ENCODE results near the gene SLCO4A1. TPM values are rescaled to one million over a fixed set of nuclear protein-coding genes. Genes with fewer than 3 reads are reported as not detected.

SLCO4A1 gene
- total and polyA plus RNA-seq, 2 experiments from 2014 or later = 0.22 to 0.43 TPM

DNA sequence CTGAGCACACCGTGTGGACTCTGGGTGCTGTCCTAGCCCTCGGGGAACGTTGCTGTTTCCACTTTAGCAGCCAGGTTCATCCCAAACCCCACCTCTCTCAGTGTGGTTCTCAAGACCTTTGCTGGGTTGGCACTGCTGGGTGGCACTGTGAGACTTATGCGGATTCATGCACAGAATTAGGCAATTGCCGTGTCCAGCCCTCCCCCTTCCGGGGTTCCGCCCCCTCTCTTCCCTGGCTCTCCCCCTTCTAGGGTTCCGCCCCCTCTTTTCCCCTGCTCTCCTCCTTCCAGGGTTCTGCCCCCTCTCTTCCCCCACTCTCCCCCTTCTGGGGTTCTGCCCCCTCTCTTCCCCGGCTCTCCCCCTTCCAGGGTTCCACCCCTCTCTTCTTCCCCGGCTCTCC is 39.8 kb upstream of the SLCO4A1 start:
- H3K27me3 ChIP-seq (replicated peaks; ENCODE audit: insufficient read depth) = peaks cover 36% of the 10 kb centered on the region; the same call in 1 of the 2 replicates
- no peak overlapping the region for H3K4me2 ChIP-seq (ENCODE audit: unreplicated experiment)
- WGBS, 2 experiments (ENCODE audit: low coverage in 1 of 2, low lambda C conversion rate in 2 of 2, missing lambda C conversion rate in 2 of 2) = 35 to 49% methylated on average over 4 to 10 of the region's 10 CpGs
- H3K79me2 ChIP-seq (ENCODE audit: insufficient read depth) = no peaks in the 10 kb centered on the region
- no peak overlapping the region for H2AFZ ChIP-seq
- H3K4me3 ChIP-seq = no peak overlapping the region
- no peak overlapping the region for H3K9ac ChIP-seq
- in situ Hi-C loops (cut with MboI) = no loop called here
- DNase-seq = no peak
- H3F3A ChIP-seq (ENCODE audit: insufficient read depth) = no peaks in the 10 kb centered on the region
- H3K9me2 ChIP-seq (ENCODE audit: insufficient read depth) = no peaks in the 10 kb centered on the region
- TF ChIP-seq EZH2phosphoT487 (IDR thresholded peaks at IDR 0.05; ENCODE audit: insufficient read depth, low read depth) (no peak), EZH2 (IDR thresholded peaks at IDR 0.05; ENCODE audit: insufficient read depth, poor library complexity, severe bottlenecking) (no peak)
- H4K20me1 ChIP-seq (ENCODE audit: insufficient read depth) = no peaks in the 10 kb centered on the region
- H3K9me3 ChIP-seq (ENCODE audit: low read depth) = no peaks in the 10 kb centered on the region
- H3K4me1 ChIP-seq (ENCODE audit: insufficient read depth) = 0 out of 2 replicates have a peak, but pooled peaks cover 3% of the 10 kb centered on the region
- no peaks in the 10 kb centered on the region for H3K36me3 ChIP-seq (ENCODE audit: low read depth)
- no peak overlapping the region for H3K27ac ChIP-seq

DNA sequence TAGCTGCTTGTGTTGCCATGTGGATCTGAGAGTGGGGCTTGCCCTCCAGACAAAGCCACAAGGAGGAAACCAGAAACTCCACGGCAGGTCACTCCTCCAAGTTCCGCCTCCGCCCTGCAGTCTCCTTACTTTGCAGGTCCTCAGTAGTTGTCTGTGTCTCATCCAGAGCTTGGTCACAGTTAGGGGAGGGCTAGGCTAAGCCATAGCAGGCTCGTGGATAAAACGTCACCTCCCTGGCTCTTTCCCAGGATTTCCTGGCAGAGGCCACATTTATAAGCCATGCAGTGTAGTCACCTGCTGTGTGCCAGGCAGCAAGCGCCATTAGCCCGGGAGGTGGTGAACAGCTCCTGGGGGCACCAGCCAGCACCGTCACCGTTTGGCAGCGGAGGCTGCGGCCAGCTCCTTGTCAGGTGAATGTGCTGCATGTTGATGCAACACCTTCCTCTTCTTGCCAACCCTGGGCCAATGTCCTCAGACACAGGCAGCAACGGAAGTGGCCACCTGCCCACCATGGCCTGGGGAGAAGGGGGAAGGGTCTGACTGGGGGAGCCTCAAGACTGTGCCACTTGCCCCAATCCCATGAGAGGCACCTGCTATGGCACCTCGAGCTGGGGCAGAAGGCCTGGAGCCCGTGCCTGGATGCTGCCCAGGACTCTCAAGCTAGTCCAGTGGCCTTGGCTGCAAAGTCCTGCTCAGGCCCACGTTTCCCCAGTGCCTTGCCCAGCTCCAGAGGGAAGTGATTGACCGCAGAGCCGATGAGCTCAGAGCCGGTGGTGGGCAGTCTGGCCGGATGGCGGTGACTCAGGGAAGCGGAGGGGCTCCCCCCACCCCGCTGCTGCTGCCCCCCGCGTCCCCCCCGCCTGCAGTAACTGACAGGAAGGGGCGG is 39.0 kb upstream of the SLCO4A1 start:
- in situ Hi-C loops (cut with MboI) = no loop called here
- H3K27me3 ChIP-seq (replicated peaks; ENCODE audit: insufficient read depth) = peaks cover 36% of the 10 kb centered on the region; the same call in 1 of the 2 replicates
- no peaks in the 10 kb centered on the region for H4K20me1 ChIP-seq (ENCODE audit: insufficient read depth)
- no peak overlapping the region for H3K9ac ChIP-seq
- 0 out of 2 replicates have a peak, but pooled peaks cover 3% of the 10 kb centered on the region for H3K4me1 ChIP-seq (ENCODE audit: insufficient read depth)
- no peak overlapping the region for H3K27ac ChIP-seq
- H3K36me3 ChIP-seq (ENCODE audit: low read depth) = no peaks in the 10 kb centered on the region
- WGBS, 2 experiments (ENCODE audit: low coverage in 1 of 2, low lambda C conversion rate in 2 of 2, missing lambda C conversion rate in 2 of 2) = 37% methylated on average over 23 to 25 of the region's 26 CpGs
- no peaks in the 10 kb centered on the region for H3K9me3 ChIP-seq (ENCODE audit: low read depth)
- no peaks in the 10 kb centered on the region for H3K9me2 ChIP-seq (ENCODE audit: insufficient read depth)
- H3K4me2 ChIP-seq (ENCODE audit: unreplicated experiment) = no peak overlapping the region
- no peak overlapping the region for H2AFZ ChIP-seq
- no peaks in the 10 kb centered on the region for H3F3A ChIP-seq (ENCODE audit: insufficient read depth)
- no peak overlapping the region for H3K4me3 ChIP-seq
- DNase-seq = peak; percentile 51
- TF ChIP-seq EZH2phosphoT487 (IDR thresholded peaks at IDR 0.05; ENCODE audit: insufficient read depth, low read depth) (no peak), EZH2 (IDR thresholded peaks at IDR 0.05; ENCODE audit: insufficient read depth, poor library complexity, severe bottlenecking) (no peak)
- H3K79me2 ChIP-seq (ENCODE audit: insufficient read depth) = no peaks in the 10 kb centered on the region

DNA sequence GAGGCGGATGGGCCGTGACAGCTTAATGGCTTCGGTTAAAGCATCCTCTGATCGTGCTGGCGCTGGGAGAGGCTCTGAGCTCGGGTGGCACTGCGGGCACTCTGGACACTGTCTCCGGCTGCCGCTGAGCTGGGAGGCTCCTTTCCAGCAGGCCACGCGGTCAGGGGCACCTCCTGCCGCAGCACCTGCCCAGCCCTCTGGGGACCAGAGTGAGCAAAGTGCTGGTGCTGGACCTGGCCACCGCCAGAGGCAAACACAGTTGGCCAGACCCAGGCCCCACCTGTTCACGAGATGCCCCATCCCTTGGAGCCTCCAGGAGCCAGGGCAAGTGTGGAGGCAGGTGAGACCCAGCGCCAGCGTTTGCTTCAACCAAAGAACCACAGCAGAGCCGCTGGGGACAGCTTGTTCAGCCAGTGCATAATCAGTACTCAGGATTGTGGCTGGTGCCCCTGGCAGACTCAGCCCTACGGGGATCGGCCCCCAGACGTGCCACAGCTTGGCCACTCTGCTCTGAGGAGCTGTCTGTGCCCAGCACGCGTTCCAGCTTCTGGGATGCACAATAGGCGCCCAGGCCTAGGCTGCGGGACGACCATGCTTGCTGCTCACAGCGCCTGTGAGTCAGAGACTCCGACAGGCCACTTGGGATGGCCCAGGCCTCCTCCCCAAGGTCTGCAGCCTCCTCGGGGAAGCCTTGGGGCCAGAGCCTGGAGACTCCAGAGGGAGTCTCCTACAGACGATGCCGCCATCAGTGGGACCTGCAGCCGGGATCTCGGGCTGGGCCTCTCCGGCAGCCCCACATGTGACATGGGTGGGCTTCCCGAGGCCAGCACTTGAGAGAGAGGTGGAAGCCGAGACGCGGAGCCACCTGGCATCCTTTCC is 38.2 kb upstream of the SLCO4A1 start:
- 0 out of 2 replicates have a peak, but pooled peaks cover 3% of the 10 kb centered on the region for H3K4me1 ChIP-seq (ENCODE audit: insufficient read depth)
- peaks cover 39% of the 10 kb centered on the region for H3K27me3 ChIP-seq (replicated peaks; ENCODE audit: insufficient read depth)
- H3K27ac ChIP-seq = no peak overlapping the region
- H3F3A ChIP-seq (ENCODE audit: insufficient read depth) = no peaks in the 10 kb centered on the region
- no peaks in the 10 kb centered on the region for H3K36me3 ChIP-seq (ENCODE audit: low read depth)
- DNase-seq = no peak
- no peaks in the 10 kb centered on the region for H3K9me3 ChIP-seq (ENCODE audit: low read depth)
- no peak overlapping the region for H3K4me2 ChIP-seq (ENCODE audit: unreplicated experiment)
- in situ Hi-C loops (cut with MboI) = no loop called here
- no peaks in the 10 kb centered on the region for H4K20me1 ChIP-seq (ENCODE audit: insufficient read depth)
- no peaks in the 10 kb centered on the region for H3K9me2 ChIP-seq (ENCODE audit: insufficient read depth)
- 67 to 70% methylated on average over 29 to 36 of the region's 37 CpGs for WGBS, 2 experiments (ENCODE audit: low coverage in 1 of 2, low lambda C conversion rate in 2 of 2, missing lambda C conversion rate in 2 of 2)
- no peak for TF ChIP-seq EZH2phosphoT487 (IDR thresholded peaks at IDR 0.05; ENCODE audit: insufficient read depth, low read depth)
- no peak for TF ChIP-seq EZH2 (IDR thresholded peaks at IDR 0.05; ENCODE audit: insufficient read depth, poor library complexity, severe bottlenecking)
- H3K4me3 ChIP-seq = no peak overlapping the region
- H2AFZ ChIP-seq = no peak overlapping the region
- H3K9ac ChIP-seq = no peak overlapping the region
- no peaks in the 10 kb centered on the region for H3K79me2 ChIP-seq (ENCODE audit: insufficient read depth)

DNA sequence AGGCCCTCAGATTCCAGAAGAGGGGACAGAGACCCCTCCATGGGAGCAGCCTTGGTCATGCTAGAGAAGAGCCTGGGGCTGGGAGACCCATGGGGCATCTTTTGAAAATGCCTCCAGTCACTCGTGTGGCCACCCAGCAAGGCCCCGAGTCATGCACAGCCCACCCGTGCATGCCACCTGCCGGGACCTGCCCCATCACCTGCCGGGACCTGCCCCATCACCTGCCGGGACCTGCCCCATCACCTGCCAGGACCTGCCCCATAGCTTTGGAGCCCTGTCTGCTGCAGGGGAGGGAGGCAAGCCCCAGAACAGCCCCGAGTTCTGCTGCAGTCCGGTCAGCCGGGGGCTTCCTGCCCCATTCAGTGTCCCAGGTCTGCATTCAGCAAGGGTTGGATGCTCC is 37.5 kb upstream of the SLCO4A1 start:
- Histone ChIP-seq H3K4me3 (no peak overlapping the region), H3K9me3 (ENCODE audit: low read depth) (no peaks in the 10 kb centered on the region), H3K4me2 (ENCODE audit: unreplicated experiment) (no peak overlapping the region), H4K20me1 (ENCODE audit: insufficient read depth) (no peaks in the 10 kb centered on the region), H3K9ac (no peak overlapping the region), H3K36me3 (ENCODE audit: low read depth) (no peaks in the 10 kb centered on the region), H3K27me3 (replicated peaks; ENCODE audit: insufficient read depth) (peaks cover 45% of the 10 kb centered on the region), H3K9me2 (ENCODE audit: insufficient read depth) (no peaks in the 10 kb centered on the region), H3F3A (ENCODE audit: insufficient read depth) (no peaks in the 10 kb centered on the region), H3K4me1 (ENCODE audit: insufficient read depth) (0 out of 2 replicates have a peak, but pooled peaks cover 3% of the 10 kb centered on the region), H2AFZ (no peak overlapping the region), H3K79me2 (ENCODE audit: insufficient read depth) (no peaks in the 10 kb centered on the region), H3K27ac (no peak overlapping the region)
- in situ Hi-C loops (cut with MboI) = no loop called here
- no peak for DNase-seq
- TF ChIP-seq EZH2 (IDR thresholded peaks at IDR 0.05; ENCODE audit: insufficient read depth, poor library complexity, severe bottlenecking) (no peak), EZH2phosphoT487 (IDR thresholded peaks at IDR 0.05; ENCODE audit: insufficient read depth, low read depth) (no peak)
- 37 to 38% methylated on average over 9 of the region's 9 CpGs for WGBS, 2 experiments (ENCODE audit: low coverage in 1 of 2, low lambda C conversion rate in 2 of 2, missing lambda C conversion rate in 2 of 2)

All from GM23248 (cell line).